SU-DHL-6 (cell line): Measurements from ENCODE around the gene PACS1.
"Not testable (repeated sequence)": the region's sequence is repeated elsewhere in the genome, so short reads cannot be mapped to it uniquely, and the experiment has no call there.

Source experiments
- H2AFZ ChIP-seq: fragments of 200-600 bp; sonication (generic); 2 replicates; pipeline ENCODE4 v1.6.1; 2014; ENCODE audit warnings: low read depth, mild to moderate bottlenecking, moderate library complexity, mixed read lengths, antibody characterized with exemption, low read length; ENCODE audit not compliant: severe bottlenecking
- H3F3A ChIP-seq: fragments of 200-600 bp; shearing (Covaris generic); 2 replicates; pipeline ENCODE4 v1.6.0; 2016; ENCODE audit warnings: antibody characterized with exemption, mild to moderate bottlenecking; ENCODE audit not compliant: insufficient read depth
- H3K27ac ChIP-seq: fragments of 200-600 bp; sonication (generic); 2 replicates; pipeline ENCODE4 v1.5.1; 2016; ENCODE audit warnings: low read depth, mild to moderate bottlenecking, low read length, moderate library complexity, mixed read lengths
- H3K27me3 ChIP-seq: fragments of 200-600 bp; sonication (generic), shearing (Covaris generic); 2 replicates; pipeline ENCODE4 v1.6.0; 2014; ENCODE audit warnings: mild to moderate bottlenecking, low read length
- H3K36me3 ChIP-seq: fragments of 200-600 bp; sonication (generic); 2 replicates; pipeline ENCODE4 v1.6.1; 2014; ENCODE audit warnings: mild to moderate bottlenecking, low read length, mixed read lengths
- H3K4me2 ChIP-seq: fragments of 300-600, 200-600 bp; shearing (Covaris generic), sonication (generic); 2 replicates; pipeline ENCODE4 v1.6.0; 2014; ENCODE audit warnings: low read length, low read depth, mild to moderate bottlenecking; ENCODE audit not compliant: poor library complexity, severe bottlenecking
- H3K4me3 ChIP-seq: fragments of 200-600 bp; sonication (generic); 2 replicates; pipeline ENCODE4 v1.5.1; 2014; ENCODE audit warnings: antibody characterized with exemption, low read length, mild to moderate bottlenecking, mixed read lengths; ENCODE audit not compliant: insufficient read depth, poor library complexity, severe bottlenecking
- H3K79me2 ChIP-seq: fragments of 200-600 bp; sonication (generic); 2 replicates; pipeline ENCODE4 v1.6.1; 2014; ENCODE audit warnings: mild to moderate bottlenecking, low read length, moderate library complexity; ENCODE audit not compliant: insufficient read depth
- H3K9ac ChIP-seq: fragments of 200-600 bp; sonication (generic); 2 replicates; pipeline ENCODE4 v1.7.0; 2014; ENCODE audit warnings: mild to moderate bottlenecking, low read length
- H3K9me2 ChIP-seq: fragments of 200-600 bp; sonication (generic); replicated peaks from 2 replicates; pipeline ENCODE4 v1.6.1; 2014; ENCODE audit warnings: low read length; ENCODE audit not compliant: insufficient read depth
- H3K9me3 ChIP-seq: fragments of 200-600 bp; sonication (generic); 2 replicates; pipeline ENCODE4 v1.6.1; 2014; ENCODE audit warnings: low read length, mixed read lengths; ENCODE audit not compliant: insufficient read depth
- H4K20me1 ChIP-seq: fragments of 200-600 bp; sonication (generic); 2 replicates; pipeline ENCODE4 v1.6.1; 2014; ENCODE audit warnings: low read depth, mild to moderate bottlenecking, antibody characterized with exemption, low read length, moderate library complexity, mixed read lengths
- CTCF ChIP-seq: fragments of 200-600 bp; sonication (generic); IDR thresholded peaks from one replicate; pipeline ENCODE4 v1.5.1; 2017; ENCODE audit warnings: antibody characterized with exemption, mild to moderate bottlenecking, low read length, moderate library complexity; ENCODE audit not compliant: insufficient read depth, poor library complexity, severe bottlenecking
- EZH2phosphoT487 ChIP-seq: fragments of 200-600 bp; sonication (generic), shearing (Covaris generic); conservative IDR thresholded peaks from 2 replicates; pipeline ENCODE4 v1.6.1; 2018; ENCODE audit warnings: mild to moderate bottlenecking, antibody characterized with exemption, low read length, moderate library complexity, mixed read lengths

Gene PACS1

GRCh38 chr11:66075273-66075672 lies 5.2 kb downstream of the PACS1 start:
- TF ChIP-seq EZH2phosphoT487 (no peak), CTCF (no peak)
- Histone ChIP-seq H3K4me3 (no peak overlapping the region), H2AFZ (no peak overlapping the region), H3F3A (peaks cover 25% of the 10 kb centered on the region), H3K9me3 (no peaks in the 10 kb centered on the region), H3K27me3 (no peaks in the 10 kb centered on the region), H3K79me2 (no peaks in the 10 kb centered on the region), H3K27ac (no peak overlapping the region), H3K36me3 (no peaks in the 10 kb centered on the region), H3K4me2 (no peak overlapping the region), H3K9me2 (no peaks in the 10 kb centered on the region), H3K9ac (no peak overlapping the region), H4K20me1 (no peaks in the 10 kb centered on the region)

- TF ChIP-seq CTCF: no peak
- no peak for TF ChIP-seq EZH2phosphoT487
- no peak overlapping the region for H3K27ac ChIP-seq
- H3K4me2 ChIP-seq: no peak overlapping the region
- H3K9me3 ChIP-seq: no peaks in the 10 kb centered on the region
- H3F3A ChIP-seq: peaks cover 28% of the 10 kb centered on the region
- no peaks in the 10 kb centered on the region for H4K20me1 ChIP-seq
- H2AFZ ChIP-seq: no peak overlapping the region
- no peaks in the 10 kb centered on the region for H3K79me2 ChIP-seq
- no peak overlapping the region for H3K9ac ChIP-seq
- no peak overlapping the region for H3K4me3 ChIP-seq
- no peaks in the 10 kb centered on the region for H3K36me3 ChIP-seq
- no peaks in the 10 kb centered on the region for H3K27me3 ChIP-seq
- H3K9me2 ChIP-seq: no peaks in the 10 kb centered on the region
Observed at GRCh38 chr11:66076561-66076960, 6.5 kb downstream of the PACS1 start.

DNA sequence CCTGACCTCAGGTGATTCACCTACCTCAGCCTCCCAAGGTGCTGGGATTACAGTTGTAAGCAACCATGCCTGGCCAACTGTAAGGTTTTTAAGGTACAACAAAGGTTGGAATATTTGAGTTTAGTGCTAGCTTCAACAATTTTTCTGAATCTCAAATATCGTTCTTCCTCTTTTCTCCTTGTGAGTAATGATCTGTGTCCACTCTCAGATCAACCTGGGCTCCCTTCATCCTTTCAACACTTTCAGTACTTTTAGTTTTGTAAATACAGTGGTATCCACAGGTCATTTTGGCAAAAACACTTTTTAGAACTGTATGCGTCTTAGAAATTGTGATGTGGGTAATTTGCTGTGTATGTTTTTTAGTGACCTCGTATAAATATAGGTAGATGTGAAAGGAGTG lies 7.9 kb downstream of the PACS1 start:
- H3K9ac ChIP-seq: no peak overlapping the region
- peaks cover 17% of the 10 kb centered on the region; the same call in 1 of the 2 replicates for H3F3A ChIP-seq
- no peaks in the 10 kb centered on the region for H4K20me1 ChIP-seq
- H3K79me2 ChIP-seq: no peaks in the 10 kb centered on the region
- no peak overlapping the region for H3K4me2 ChIP-seq
- H2AFZ ChIP-seq: no peak overlapping the region
- H3K27me3 ChIP-seq: no peaks in the 10 kb centered on the region
- no peaks in the 10 kb centered on the region for H3K9me2 ChIP-seq
- H3K9me3 ChIP-seq: no peaks in the 10 kb centered on the region
- H3K27ac ChIP-seq: no peak overlapping the region
- H3K4me3 ChIP-seq: no peak overlapping the region
- TF ChIP-seq CTCF (no peak), EZH2phosphoT487 (no peak)
- H3K36me3 ChIP-seq: no peaks in the 10 kb centered on the region

GRCh38 chr11:66078949-66079348 lies 8.9 kb downstream of the PACS1 start:
- peaks cover 12% of the 10 kb centered on the region; the same call in 1 of the 2 replicates for H3F3A ChIP-seq
- H3K79me2 ChIP-seq, H3K27ac ChIP-seq, H2AFZ ChIP-seq, H3K4me2 ChIP-seq, H4K20me1 ChIP-seq, H3K9me2 ChIP-seq, H3K36me3 ChIP-seq, H3K9me3 ChIP-seq, H3K27me3 ChIP-seq, H3K4me3 ChIP-seq, H3K9ac ChIP-seq: not testable (repeated sequence)
